GM21390 (cell line): ENCODE data around the gene DOK1.

Experiments
- ATAC-seq: cut with Tn5 transposase; IDR thresholded peaks from one replicate; pipeline ENCODE4 v1.9.1; 2021; ENCODE audit not compliant: unreplicated experiment

The DOK1 gene

DNA sequence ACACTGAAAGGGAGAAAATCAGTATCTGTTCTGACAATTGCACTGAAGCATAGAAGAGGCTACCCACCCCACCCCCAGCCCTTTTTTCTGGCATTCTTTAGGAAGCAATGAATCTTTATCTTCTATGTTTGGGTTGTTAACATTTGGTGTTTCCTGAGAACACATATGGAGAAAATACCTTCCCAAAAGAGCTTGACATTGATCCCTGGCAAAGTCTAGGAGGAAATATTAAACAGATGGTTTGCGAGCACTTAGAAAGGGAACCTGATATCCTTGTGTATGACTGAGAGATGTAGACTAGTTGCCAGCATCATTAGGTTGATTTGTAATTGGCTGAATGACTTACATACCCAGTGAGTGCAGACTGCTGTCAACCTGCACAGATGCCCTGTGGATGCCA lies 42.9 kb downstream of the DOK1 start:
- no peak for ATAC-seq

DNA sequence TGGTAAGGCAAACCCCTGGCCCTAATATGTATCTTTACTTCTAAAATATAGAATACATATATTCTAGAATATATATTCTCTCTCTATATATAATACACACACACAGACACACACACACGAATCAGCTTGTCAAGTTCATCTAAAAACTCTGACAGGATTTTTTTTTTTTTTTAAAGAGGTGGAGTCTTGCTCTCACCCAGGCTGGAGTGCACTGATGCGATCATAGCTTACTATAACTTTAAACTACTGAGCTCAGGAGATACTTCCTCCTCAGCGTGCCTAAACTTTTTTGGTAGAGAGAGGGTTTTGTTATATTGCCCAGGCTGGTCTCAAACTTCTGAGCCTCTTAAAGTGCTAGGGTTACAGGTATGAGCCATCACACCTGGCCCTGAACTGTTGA lies 45.2 kb downstream of the DOK1 start:
- ATAC-seq: no peak

DNA sequence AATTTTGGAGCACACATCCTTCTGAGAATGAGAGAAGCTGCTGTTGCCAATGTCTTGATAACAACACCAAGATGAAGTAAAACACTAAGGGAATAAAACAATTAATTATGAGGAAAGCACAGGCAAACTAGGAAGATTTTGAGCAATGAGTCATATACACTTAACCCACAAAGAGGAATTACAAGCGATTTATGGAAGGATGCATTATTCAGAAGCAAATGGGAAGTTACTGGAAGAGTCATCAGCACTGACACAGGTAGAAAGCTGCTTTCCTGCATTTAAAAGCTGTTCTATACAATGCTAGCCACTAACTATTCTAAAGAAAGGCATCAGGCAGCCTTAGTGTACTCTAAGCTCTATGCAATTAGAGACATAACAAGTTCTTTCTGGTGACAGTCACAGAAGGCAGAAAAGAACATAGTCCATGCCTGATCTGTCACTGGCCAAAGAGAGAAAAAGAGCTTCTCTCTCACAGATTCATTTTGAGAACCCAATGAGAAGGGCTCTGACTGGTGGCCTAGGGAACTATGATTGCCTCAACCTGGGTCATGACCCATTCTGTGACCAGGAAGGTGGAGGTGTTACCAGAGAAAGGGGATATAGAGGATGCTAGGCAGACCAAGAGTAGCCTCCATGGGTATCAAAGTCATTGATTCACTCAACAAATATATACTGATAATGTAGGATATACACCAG lies 48.2 kb downstream of the DOK1 start:
- no peak for ATAC-seq

DNA sequence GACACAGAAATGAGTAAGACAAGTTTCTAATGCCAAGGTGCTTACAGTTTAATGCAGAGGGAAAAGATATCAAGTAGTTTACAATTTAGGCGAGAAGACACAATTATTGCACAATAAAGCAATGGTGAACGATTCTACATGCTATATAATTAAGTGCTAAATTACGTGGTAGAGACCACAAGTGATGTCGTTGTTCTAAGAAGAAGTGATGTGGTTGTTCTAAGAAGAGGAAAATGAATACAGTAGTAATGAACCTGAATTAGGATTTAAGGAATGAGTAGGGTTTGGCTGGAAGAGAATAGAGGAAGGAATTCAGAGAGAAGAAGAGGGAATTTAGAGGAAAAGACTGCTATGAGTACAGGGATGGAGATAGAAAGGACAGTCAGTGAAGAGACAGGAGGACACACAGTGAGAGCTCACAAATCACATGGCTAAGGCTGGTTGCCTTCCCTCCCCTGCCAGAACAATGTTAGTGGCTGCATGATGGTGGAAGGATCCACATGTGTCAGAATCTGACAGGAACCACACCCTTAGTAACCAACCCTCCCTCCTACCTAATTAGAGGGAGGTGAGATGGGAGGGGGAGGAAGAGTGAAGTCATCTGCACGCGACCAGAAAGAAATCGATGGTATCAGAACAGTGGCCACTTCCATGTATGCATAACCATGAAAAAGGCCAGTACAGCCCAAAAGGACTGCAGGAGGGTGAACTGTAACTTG lies 48.9 kb downstream of the DOK1 start:
- ATAC-seq: no peak

DNA sequence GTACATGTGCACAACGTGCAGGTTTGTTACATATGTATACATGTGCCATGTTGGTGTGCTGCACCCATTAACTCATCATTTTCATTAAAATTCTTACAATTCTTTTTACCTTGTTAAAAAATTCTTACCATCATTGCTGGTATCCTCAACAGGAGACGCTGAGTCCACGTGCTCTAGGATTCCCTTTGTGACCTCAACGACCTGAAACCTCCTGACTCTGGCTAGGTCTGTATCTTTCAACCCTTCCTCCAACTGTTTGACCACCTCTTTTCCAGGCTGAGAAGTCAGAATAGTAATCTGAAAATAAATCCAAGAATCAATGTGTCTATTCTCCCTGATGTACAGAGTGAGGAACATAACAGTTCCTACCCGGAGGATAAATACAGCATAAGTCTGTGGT lies 52.4 kb downstream of the DOK1 start:
- no peak for ATAC-seq
